ENCODE measurements around the gene SPATA16.

- TF ChIP-seq CTCF (IDR thresholded peaks at IDR 0.05; ENCODE audit: poor library complexity) (no peak), EZH2 (IDR thresholded peaks at IDR 0.05; ENCODE audit: borderline replicate concordance) (no peak), EZH2phosphoT487 (IDR thresholded peaks at IDR 0.05; ENCODE audit: low read depth, severe bottlenecking, unreplicated experiment) (no peak)
Measured at GRCh38 chr3:173109143-173109542, 31.9 kb downstream of the SPATA16 start.
